HG02610 (cell line): Measurements from ENCODE around the gene WDR82.

Source experiments
- ATAC-seq: cut with Tn5 transposase; IDR thresholded peaks from one replicate; pipeline ENCODE4 v1.9.1; 2021; ENCODE audit warnings: mild to moderate bottlenecking, moderate library complexity; ENCODE audit not compliant: unreplicated experiment

WDR82 gene

GRCh38 chr3:52278510-52279069 is at the start of gene WDR82:
TSS of gene WDR82 (minus strand) at chr3:52278649. CDS start at chr3:52278361, 288 bp downstream.
- peak; percentile 80 for ATAC-seq

DNA sequence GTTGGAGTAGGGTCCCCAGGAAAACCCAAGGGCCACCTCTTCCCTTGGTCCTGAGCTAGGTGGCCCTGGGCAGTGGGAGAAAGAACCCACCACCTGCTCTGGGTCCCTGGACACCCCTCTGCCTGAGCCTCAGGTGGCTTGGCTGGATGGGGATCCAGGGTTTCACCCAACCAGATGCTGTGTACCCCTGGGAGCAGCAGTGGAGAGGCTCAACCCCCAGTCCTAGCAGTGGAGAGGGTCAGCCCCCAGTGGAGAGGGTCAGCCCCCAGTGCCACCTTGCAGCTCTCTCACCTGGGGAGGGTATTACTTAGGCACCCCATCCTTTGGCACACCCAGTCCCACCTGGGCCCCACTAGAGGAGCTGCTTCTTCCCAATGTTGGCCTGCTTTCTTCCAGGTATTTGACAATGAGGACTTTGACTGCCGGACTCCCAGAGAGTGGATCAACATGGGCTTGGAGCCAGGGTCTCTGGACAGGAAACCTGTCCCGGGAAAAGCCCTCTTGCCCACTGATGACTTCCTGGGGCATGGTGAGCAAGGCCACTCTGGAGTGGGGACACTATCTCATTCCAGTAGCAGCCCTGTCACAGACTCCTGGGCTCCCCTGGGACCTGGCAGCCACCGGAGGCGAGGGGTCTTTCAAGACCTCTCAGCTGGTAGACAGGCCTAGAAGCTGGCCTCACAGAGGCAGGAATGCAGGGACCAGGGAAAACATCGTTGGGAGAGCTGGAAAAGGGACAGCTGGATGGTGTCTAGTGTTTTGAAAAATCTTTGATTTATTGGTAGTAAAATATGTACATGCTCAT is 49.2 kb upstream of the WDR82 start:
- no peak for ATAC-seq

- ATAC-seq, result no peak
Observed at GRCh38 chr3:52326976-52327375, 48.5 kb upstream of the WDR82 start.

DNA sequence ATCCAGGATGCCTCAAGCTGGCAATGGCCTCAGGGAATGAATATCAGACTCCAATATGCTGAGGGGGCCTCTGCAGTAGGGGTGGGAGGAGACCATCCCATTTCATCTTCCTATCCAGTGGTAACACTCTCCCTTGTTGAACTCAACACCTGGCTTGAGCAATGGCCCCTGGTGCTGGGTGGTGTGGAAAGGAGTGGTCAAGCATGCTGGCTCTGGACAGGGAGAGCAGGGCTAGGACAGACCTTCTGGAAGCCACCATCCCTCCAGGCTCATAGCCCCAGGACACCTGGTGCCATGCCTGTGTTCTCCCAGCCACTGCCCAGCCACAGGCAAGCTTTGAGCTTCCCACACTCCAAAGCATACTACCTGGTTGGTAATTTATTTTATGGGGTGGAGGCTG is 47.2 kb upstream of the WDR82 start:
- ATAC-seq, result no peak

GRCh38 chr3:52324676-52325075 is 46.2 kb upstream of the WDR82 start:
- no peak for ATAC-seq

DNA sequence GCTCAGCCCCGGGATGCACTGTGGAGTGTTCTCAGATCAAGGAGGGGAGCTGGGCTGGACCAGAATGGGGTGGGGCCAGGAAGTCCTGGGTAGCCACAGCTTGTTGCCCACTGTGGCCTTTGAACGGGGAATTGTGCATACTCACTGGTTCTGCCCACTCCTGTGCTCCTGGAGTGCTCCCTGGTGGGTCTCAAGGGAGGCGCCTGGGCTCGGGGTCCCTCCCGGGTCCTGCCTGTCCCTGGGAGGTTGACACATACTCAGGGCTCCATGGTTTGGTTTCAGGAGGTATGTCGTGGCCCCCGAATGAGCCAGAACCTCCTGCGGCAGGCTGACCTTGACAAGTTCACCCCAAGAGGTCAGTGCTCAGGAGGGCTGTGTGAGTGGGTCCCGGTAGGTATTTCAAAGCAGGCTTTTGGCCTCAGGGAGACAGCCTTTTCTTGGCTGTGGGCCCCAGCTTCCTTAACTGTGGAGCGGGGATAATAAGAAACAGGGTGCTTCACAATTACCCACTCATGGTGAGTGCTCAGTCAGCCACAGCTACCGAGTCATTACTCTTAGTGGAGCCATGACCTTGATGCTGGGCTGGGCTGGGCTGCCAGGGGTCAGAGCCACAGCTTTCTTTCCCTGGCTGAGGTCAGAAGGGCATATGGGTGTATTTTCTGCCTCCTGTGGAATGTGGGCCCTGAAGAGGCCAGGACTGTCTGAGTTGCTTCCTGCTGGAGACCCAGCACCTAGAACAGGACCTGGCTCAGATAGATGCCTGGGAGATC is 45.3 kb upstream of the WDR82 start:
- no peak for ATAC-seq

GRCh38 chr3:52322466-52322865 is 44.0 kb upstream of the WDR82 start:
- no peak for ATAC-seq

DNA sequence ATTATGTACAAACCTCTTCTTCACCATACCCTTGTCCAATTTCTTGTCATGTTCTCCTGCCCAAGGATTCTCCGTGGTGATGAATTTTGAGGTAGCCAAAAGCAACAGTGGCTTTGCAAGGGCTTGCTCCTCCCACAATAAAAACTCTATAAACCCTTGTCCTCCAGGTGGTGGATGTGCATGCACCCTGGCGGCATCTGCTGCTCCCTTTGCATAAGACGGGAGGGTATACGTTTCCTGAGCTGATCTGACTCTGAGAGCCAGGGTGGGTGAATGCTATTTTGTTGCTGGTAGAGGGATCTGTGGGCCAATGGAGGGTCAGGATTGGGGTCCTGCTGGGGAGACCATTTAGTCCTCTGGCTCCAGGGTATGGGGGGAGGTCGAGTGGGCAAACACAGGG is 43.0 kb upstream of the WDR82 start:
- no peak for ATAC-seq

DNA sequence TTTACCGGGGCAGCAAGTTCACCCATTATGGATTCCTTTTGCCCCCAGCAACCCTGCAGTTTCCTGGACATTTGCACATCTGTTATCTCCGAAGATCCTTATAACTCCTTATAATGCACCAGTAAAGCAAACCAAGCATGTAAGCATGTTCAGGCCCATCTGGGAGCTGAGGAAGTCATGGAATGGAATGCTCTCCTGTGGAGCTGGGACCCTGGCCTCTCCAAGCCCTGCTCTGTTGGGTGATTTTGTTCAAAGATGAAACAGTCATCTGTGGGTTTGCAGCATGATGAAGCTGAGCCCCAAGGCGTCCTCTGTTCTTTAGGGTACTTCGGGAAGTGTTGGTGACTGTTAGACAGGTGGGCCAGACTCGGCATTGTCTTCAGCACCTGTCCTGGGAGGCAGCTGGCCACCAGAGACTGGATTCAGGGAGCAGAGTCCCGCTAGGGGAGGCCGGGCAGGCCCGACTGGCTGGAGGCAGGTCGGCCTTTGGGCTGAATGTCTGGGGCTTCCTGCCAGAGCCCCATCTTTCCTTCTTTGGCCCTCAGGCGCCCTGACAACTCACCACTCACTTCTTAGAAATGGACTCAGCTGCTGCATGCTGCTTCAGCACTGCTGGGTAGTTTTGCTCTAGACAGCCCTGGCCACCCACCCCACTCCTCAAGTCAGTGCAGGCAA is 41.6 kb upstream of the WDR82 start:
- ATAC-seq, result no peak

DNA sequence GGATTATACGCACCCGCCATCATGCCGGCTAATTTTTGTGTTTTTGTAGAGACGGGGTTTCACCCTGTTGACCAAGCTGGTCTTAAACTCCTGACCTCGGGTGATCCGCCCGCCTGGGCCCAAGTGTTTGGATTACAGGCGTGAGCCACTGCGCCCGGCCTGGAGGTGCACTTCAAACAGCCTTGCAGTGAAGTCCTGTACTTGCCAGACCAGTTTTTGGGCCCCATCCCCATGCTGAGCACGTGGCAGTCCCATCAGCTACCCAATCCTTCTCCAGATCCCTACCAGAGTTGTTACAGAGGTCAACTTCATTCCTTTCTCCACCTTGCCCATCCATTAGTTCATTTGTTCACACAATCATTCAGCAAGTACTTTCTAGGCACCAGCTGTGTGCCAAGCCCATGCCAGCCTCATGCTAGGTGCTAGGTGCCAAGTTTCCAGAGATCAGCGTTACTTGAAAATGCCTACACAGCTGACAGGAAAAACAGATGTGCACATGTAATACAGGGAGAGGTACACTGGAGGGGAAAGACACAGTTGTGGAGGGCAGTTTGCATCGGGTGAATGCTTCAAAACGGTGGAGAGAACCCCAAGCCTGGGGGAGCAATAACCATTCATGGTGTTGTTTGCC is 39.9 kb upstream of the WDR82 start:
- no peak for ATAC-seq

DNA sequence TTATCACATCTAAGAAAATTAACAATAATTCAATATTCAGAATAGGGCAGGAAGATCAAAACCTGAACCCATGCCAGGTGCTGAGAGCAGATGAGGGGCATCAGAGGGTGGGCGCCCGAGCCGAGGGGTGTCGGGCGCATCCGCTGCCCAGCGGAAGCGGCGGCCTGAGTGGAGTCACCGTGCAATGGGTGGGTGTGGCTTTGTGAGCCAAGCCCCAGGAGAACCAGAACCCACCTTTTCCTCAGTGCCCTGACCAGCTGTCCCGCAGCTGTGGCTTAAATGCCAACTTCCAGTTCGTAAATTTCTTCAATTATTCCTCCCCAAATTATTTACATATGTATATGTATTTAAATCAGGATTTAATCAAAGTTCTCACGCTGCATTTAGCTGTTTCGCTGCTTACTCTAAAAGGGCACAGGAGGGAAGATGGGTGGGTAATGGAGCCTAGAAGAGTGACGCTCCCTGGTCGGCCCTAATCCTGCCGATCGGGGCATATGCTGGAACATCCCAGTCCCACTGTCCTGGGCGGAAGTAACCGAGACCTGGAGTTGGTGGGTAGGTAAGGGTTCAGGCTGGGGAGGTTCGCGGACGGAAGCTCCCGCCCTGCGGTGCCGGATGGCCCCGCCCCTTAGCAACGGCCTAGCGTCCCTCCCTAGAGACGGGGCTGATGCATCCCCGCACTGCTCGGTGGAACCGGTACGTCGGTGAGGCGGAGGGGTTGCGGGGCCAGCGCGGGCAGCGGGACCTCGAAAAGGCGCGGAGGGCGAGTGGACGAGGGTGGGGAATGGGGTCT is 39.0 kb upstream of the WDR82 start:
- ATAC-seq, result no peak

GRCh38 chr3:52315977-52316764 is 37.7 kb upstream of the WDR82 start, which contains the start of gene DNAH1:
TSS of gene DNAH1 (plus strand) at chr3:52316319. CDS start at chr3:52322443, 6,124 bp downstream.
- no peak for ATAC-seq

DNA sequence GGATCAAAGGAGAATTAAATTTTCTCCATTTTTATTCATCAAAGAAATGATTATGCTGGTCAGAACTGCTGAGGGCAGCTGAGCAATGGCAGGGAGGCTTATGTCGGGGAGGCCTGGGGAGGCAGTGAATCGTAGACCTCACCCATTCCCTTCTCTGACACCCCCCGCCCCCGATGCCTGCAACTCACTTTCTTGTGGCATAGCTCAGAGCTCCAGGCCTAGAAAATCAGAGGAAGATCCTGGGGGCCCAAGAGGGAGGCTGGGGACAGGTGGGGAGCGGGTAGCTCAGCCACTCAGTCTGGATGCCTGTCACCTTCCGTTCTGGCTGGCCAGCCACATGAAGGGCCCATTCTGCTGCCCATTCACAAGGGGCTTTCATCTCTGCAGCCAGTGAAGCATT is 36.6 kb upstream of the WDR82 start:
- ATAC-seq, result no peak

DNA sequence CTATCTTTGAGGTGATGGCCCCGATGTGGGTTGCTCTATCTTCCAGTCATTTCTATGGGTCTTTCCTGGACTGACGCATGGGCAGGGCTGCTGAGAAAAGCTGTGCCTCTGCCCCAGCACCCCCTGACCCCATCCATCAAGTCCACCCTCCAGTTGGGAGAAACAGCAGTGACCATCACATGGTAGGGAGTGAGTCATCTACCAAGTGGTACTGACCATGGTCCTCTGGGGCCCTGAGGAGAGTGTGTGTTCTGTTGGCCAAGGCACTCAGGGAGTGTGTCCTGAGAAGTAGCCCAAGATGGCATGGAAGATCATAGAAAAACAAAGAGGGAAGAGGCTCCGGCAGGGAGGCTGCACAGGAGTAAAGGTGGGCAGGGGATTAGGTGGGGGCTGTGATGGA is 36.0 kb upstream of the WDR82 start:
- ATAC-seq, result no peak

DNA sequence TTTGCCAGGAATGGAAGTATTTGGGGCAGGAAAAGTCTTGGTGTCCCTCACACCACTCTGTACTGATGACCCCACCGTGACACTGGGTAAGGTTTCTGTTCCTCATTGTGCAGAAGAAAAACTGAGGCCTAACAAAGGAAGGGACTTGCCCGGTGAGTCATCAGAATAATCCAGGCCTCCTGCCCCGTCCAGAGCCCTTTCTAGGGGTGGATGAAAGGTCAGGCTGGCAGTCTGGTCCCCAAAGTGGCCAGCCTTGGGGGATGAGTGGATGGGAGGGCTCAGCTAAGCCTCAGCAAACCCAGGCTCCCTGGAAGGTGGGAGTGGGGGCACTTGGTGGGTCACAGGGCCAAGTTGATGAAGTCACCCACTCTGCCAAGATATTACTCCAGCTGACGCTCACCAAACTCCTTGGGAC is 35.3 kb upstream of the WDR82 start:
- ATAC-seq, result peak; percentile 93

GRCh38 chr3:52313188-52313773 is 34.8 kb upstream of the WDR82 start:
- ATAC-seq, result peak; percentile 2

- ATAC-seq, result no peak
Observed at GRCh38 chr3:52311576-52312119, 33.2 kb upstream of the WDR82 start.

GRCh38 chr3:52310861-52311575 is 32.6 kb upstream of the WDR82 start:
- peak; percentile 52 for ATAC-seq
